ENCODE results near the gene SCD5.

Gene SCD5

DNA sequence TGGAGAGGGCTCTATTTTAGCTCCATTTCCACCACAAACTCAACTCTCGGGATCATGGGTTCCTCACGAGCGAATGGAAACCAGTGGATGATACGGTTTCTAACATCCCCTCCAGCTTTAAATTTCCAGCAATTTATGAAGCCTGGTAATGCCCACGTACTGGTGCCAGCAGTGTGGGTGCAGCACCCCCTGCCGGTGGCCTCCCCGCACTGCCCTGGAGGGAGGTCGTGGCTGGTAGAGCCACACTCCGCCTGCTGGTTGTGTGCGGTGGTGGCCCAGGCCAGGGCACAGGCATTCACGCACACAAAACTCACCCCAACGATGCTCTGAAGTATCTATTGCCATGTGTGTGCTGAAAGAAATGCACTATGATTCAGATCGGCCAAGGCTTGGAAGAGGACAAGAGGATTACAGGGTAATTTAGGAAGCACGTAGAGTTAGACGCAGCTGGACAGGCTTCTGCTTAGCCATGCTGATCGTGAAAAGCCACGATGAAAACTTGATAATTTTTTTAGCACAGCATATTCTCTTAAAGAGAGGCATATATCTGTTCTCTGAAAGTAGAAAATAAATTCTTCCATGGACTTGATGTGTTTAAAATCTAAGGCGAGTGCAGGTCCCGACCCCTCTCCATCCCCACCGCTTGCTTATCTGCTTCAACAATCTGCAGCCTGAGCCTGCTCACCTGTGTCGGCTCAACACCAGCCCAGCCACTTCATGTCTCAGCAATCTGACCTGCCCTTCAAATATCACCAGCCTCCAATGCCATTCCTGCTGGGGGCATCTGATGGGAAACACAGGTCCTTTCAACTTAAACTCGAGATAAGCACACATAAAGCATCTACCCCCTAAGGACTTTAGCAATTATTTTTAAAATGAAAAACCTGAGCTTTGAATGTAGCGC is 59.1 kb downstream of the SCD5 start:
- Histone ChIP-seq H3K4me3 (ENCODE audit: low read length) (no peak overlapping the region), H3K9ac (ENCODE audit: low read depth, low read length) (no peak overlapping the region), H3K27ac (ENCODE audit: low read length) (no peak overlapping the region), H3K4me1 (ENCODE audit: insufficient read depth, low read length) (peaks cover 3% of the 10 kb centered on the region; the same call in 1 of the 2 replicates), H3K27me3 (ENCODE audit: insufficient read depth, low read length) (no peaks in the 10 kb centered on the region), H3K36me3 (ENCODE audit: insufficient read depth, low read depth, low read length) (no peaks in the 10 kb centered on the region), H3K9me3 (ENCODE audit: insufficient read depth, low read depth, low read length) (no peaks in the 10 kb centered on the region)

DNA sequence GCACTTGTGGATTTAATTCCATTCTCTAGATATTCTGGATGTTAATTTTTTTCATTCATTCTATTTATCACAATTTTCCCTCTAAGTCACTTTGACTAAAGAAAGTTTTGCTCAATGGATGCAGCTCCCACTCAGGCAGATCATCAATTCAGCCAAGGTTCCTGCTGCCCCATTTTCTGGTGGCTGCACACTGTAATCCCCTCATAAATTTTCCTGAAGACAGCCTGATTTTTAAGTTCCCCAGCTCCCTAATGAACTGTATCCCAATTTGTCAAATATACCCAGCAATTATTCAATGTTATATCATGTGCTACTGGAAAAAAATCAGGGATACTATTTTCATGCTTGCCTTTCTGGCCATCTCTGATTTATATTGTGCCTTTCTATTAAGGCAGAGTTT is 61.2 kb downstream of the SCD5 start:
- Histone ChIP-seq H3K9me3 (ENCODE audit: insufficient read depth, low read depth, low read length) (no peaks in the 10 kb centered on the region), H3K9ac (ENCODE audit: low read depth, low read length) (no peak overlapping the region), H3K27ac (ENCODE audit: low read length) (no peak overlapping the region), H3K27me3 (ENCODE audit: insufficient read depth, low read length) (no peaks in the 10 kb centered on the region), H3K36me3 (ENCODE audit: insufficient read depth, low read depth, low read length) (no peaks in the 10 kb centered on the region), H3K4me1 (ENCODE audit: insufficient read depth, low read length) (no peaks in the 10 kb centered on the region), H3K4me3 (ENCODE audit: low read length) (no peak overlapping the region)

DNA sequence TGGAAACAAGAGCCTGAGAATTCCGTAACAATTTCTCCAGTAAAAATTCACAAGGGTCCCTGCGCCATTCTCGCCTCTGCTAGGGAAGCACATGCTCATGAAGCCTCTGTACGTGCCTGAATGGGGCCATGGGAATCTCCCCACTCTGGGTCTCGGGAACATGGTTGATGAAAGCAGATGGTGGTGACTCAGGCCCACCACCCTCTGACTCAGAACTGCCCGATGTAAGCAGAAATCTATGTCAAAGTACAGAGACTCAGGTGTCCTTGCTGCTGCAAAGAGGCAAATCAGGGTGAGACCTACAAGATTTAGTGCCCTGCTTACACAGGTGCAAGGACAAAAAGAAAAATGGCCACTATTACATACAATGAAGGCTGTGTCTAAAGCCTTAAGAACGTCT is 65.0 kb downstream of the SCD5 start:
- no peak overlapping the region for H3K9ac ChIP-seq (ENCODE audit: low read depth, low read length)

DNA sequence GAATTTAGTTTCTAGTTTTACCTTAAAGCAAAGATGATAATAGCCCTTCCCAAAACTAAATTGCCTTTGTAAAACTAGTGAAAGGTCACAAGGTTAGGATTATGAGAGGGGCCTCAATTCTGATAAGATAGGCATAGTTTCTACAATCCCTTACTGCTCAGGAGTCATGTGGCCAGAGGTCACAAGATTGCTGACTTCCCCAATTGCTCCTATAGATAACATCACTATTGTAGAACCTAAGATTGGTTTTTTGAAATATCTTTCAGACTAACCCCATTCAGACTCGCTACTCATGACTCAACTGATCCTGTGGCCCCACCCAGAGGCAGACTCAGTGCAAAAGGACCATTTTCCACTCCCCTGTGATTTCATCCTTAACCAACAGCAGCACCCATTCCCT is 70.3 kb downstream of the SCD5 start:
- Histone ChIP-seq H3K9me3 (ENCODE audit: insufficient read depth, low read depth, low read length) (no peaks in the 10 kb centered on the region), H3K27me3 (ENCODE audit: insufficient read depth, low read length) (no peaks in the 10 kb centered on the region), H3K36me3 (ENCODE audit: insufficient read depth, low read depth, low read length) (no peaks in the 10 kb centered on the region), H3K4me3 (ENCODE audit: low read length) (no peak overlapping the region), H3K9ac (ENCODE audit: low read depth, low read length) (no peak overlapping the region), H3K27ac (ENCODE audit: low read length) (no peak overlapping the region), H3K4me1 (ENCODE audit: insufficient read depth, low read length) (no peaks in the 10 kb centered on the region)

More for the DNA sequence above, 65.0 kb downstream of the SCD5 start:
- H3K4me3 ChIP-seq (ENCODE audit: low read length): no peak overlapping the region
- H3K27me3 ChIP-seq (ENCODE audit: insufficient read depth, low read length): no peaks in the 10 kb centered on the region
- no peaks in the 10 kb centered on the region for H3K9me3 ChIP-seq (ENCODE audit: insufficient read depth, low read depth, low read length)
- H3K36me3 ChIP-seq (ENCODE audit: insufficient read depth, low read depth, low read length): no peaks in the 10 kb centered on the region
- H3K27ac ChIP-seq (ENCODE audit: low read length): no peak overlapping the region
- H3K4me1 ChIP-seq (ENCODE audit: insufficient read depth, low read length): no peaks in the 10 kb centered on the region

DNA sequence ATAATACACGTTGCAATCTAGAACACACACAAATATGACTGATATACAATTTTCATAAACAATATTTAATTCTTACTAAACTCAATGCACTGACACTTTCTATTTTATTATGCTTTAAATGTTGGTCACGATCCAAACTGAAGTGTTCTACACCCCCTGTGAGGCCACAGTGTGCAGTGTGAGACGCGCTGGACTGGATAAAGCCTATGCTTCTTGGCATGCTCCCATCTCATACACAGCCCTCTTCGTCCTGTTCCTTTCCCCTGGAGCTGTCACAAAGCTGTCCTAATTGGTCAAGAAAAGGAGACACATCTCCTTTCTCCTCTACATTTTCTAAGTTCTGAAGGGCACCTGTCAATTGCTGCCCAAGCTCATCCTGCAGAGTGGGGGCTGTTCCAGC is 72.0 kb downstream of the SCD5 start:
- Histone ChIP-seq H3K36me3 (ENCODE audit: insufficient read depth, low read depth, low read length) (no peaks in the 10 kb centered on the region), H3K27ac (ENCODE audit: low read length) (no peak overlapping the region), H3K4me1 (ENCODE audit: insufficient read depth, low read length) (no peaks in the 10 kb centered on the region), H3K4me3 (ENCODE audit: low read length) (no peak overlapping the region), H3K9me3 (ENCODE audit: insufficient read depth, low read depth, low read length) (no peaks in the 10 kb centered on the region), H3K27me3 (ENCODE audit: insufficient read depth, low read length) (no peaks in the 10 kb centered on the region), H3K9ac (ENCODE audit: low read depth, low read length) (no peak overlapping the region)

DNA sequence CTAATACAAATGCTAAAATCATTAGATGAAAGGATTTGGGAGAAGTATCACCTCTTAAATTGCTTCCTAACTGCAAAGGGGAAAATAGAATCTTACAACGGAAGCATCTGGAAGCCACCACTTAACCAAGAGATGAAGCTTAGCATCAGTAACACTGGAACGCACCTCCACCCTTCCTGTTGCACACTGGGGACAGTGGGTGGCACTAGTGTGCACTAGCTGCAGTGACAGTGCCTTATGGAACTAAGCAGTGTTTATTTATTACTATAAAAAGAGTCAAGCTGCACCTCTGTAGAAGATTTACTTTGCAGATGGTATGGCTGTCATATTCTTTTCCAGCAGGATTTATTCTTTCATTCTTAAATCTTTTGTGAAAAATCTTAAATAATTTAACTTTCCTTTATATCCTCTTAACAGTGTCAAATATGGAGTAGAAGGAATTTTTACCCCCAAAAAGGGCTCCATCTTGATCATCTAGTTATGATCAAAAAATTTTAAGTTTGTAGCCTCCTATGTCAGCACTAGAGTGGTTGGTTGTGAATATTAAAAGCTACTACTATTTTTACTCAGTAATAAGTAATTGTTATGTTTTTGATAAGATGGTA is 76.7 kb downstream of the SCD5 start:
- no peaks in the 10 kb centered on the region for H3K9me3 ChIP-seq (ENCODE audit: insufficient read depth, low read depth, low read length)
- H3K36me3 ChIP-seq (ENCODE audit: insufficient read depth, low read depth, low read length): no peaks in the 10 kb centered on the region
- no peak overlapping the region for H3K9ac ChIP-seq (ENCODE audit: low read depth, low read length)
- no peak overlapping the region for H3K27ac ChIP-seq (ENCODE audit: low read length)
- no peaks in the 10 kb centered on the region for H3K27me3 ChIP-seq (ENCODE audit: insufficient read depth, low read length)
- H3K4me3 ChIP-seq (ENCODE audit: low read length): no peak overlapping the region
- no peaks in the 10 kb centered on the region for H3K4me1 ChIP-seq (ENCODE audit: insufficient read depth, low read length)

DNA sequence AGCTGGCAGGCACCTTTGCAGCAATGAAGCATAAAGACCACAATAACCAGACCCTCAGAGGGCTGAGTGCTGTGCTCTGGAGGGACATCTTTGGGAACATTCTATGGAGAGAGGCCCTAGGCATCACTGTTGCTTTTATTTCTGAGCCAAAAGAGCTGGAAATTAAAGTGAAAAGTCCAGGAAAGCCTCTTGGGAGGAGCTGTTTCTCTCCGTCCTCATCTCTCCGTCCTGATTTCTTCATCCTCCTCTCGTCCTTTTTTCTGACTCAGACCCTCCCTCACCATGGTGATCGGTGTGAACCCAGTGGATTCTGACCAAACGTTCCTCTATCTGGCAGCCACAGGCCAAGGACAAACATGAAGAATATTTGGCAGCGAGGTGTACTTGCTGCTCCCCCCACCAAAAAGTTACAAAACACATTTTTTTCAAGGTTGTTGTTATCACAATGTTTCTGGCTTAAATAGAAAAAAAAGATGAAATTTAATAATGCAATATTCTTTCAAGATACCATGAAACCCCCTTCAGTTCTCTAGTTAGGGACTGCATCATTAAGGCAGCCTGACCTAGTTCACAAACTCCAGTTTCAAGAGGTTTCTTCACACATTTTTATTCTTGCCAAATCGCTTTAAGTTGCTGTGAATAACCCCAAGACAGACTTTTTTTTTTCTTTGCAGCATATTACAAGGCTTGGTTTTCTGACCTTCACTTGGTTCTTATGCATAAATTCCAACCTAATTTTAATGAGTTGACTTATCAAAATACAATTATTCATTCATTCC is 80.2 kb downstream of the SCD5 start:
- H3K9ac ChIP-seq (ENCODE audit: low read depth, low read length): no peak overlapping the region

DNA sequence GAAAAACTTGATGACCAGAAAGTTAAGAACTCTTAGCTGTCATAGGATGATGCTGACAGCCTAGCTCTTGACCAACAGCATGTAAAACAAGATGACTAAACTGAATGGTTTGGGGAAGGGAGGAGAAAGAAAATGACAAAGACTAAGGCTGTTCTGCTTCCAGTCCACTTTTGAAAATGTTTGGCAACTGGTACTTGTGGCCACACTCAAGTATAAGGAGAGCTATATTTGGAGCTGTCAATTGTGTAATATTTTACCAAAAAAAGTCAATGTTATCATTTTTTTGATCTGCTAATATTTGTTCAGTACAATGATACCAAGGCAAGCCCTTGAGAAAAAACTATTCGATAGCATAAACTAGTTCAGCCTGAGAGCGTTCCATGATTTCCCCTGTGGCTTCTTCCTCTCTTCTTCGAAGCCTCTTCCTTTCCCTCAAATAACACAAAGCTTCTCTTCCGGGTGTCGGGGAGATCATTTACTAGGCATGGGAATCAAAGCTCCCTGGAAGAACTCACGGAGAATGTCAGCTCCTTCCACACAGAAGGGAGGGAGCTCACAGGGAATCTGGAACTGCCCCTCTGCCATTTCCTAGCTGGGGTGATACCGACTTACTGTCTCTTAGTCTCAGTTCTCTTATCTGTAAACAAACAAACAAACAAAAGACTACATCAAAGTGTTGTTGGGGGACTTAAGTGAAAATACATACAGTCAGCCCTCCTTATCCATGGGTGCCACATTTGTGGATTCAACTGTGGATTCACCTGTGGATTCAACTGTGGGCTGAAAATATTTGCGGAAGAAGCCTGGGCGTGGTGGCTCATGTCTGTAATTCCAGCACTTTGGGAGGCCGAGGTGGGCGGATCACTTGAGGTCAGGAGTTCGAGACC is 82.6 kb downstream of the SCD5 start:
- no peak overlapping the region for H3K9ac ChIP-seq (ENCODE audit: low read depth, low read length)
- no peaks in the 10 kb centered on the region for H3K4me1 ChIP-seq (ENCODE audit: insufficient read depth, low read length)
- H3K27ac ChIP-seq (ENCODE audit: low read length): no peak overlapping the region
- no peaks in the 10 kb centered on the region for H3K36me3 ChIP-seq (ENCODE audit: insufficient read depth, low read depth, low read length)
- no peaks in the 10 kb centered on the region for H3K9me3 ChIP-seq (ENCODE audit: insufficient read depth, low read depth, low read length)
- H3K4me3 ChIP-seq (ENCODE audit: low read length): no peak overlapping the region
- H3K27me3 ChIP-seq (ENCODE audit: insufficient read depth, low read length): no peaks in the 10 kb centered on the region; the same call in 1 of the 2 replicates

More for the DNA sequence above, 80.2 kb downstream of the SCD5 start:
- Histone ChIP-seq H3K27me3 (ENCODE audit: insufficient read depth, low read length) (no peaks in the 10 kb centered on the region; the same call in 1 of the 2 replicates), H3K27ac (ENCODE audit: low read length) (no peak overlapping the region), H3K4me1 (ENCODE audit: insufficient read depth, low read length) (no peaks in the 10 kb centered on the region), H3K4me3 (ENCODE audit: low read length) (no peak overlapping the region), H3K36me3 (ENCODE audit: insufficient read depth, low read depth, low read length) (no peaks in the 10 kb centered on the region), H3K9me3 (ENCODE audit: insufficient read depth, low read depth, low read length) (no peaks in the 10 kb centered on the region)

DNA sequence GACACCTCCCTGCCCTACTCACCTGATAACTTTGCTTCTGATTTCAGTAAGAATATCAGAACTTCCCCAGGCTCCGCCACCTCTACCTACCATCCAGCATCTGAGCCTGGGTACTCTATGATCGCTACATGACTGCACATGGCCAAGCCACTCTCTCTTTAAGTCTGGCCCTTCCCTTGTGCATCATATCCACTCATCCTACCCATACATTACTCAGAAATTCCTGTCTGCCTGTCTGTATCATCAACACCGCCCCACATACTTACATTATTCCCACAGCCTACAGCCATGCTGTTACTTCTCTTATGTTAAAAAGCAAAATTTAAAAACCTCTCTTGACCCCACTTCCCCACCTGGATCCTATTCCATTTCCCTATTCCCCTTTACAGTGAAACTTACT is 84.7 kb downstream of the SCD5 start:
- Histone ChIP-seq H3K4me3 (ENCODE audit: low read length) (no peak overlapping the region), H3K27ac (ENCODE audit: low read length) (no peak overlapping the region), H3K27me3 (ENCODE audit: insufficient read depth, low read length) (no peaks in the 10 kb centered on the region; the same call in 1 of the 2 replicates), H3K36me3 (ENCODE audit: insufficient read depth, low read depth, low read length) (no peaks in the 10 kb centered on the region), H3K9ac (ENCODE audit: low read depth, low read length) (no peak overlapping the region), H3K9me3 (ENCODE audit: insufficient read depth, low read depth, low read length) (no peaks in the 10 kb centered on the region), H3K4me1 (ENCODE audit: insufficient read depth, low read length) (peaks cover 5% of the 10 kb centered on the region; the same call in 1 of the 2 replicates)

DNA sequence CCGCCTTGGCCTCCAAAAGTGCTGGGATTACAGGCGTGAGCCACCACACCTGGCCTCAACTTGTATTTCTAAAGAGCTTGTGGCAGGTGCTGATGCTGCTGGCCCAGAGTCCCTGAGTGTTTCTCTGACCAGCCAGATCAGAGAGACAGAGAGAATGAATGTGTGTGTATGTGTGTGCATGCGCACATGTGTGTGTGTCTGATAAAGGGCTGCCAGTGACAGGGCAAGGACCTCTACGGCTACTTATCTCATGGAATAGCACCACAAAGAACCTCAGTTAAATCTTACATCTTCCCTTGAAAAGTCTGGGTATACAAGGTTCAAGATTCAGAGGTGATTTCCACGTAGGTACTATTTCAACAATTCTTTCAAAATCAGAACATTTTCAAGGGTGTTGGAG is 86.0 kb downstream of the SCD5 start:
- no peak overlapping the region for H3K9ac ChIP-seq (ENCODE audit: low read depth, low read length)
- H3K4me3 ChIP-seq (ENCODE audit: low read length): no peak overlapping the region
- no peaks in the 10 kb centered on the region; the same call in 1 of the 2 replicates for H3K27me3 ChIP-seq (ENCODE audit: insufficient read depth, low read length)
- H3K36me3 ChIP-seq (ENCODE audit: insufficient read depth, low read depth, low read length): no peaks in the 10 kb centered on the region
- H3K27ac ChIP-seq (ENCODE audit: low read length): no peak overlapping the region
- H3K9me3 ChIP-seq (ENCODE audit: insufficient read depth, low read depth, low read length): no peaks in the 10 kb centered on the region
- H3K4me1 ChIP-seq (ENCODE audit: insufficient read depth, low read length): peaks cover 5% of the 10 kb centered on the region; the same call in 1 of the 2 replicates

All from iPS-20b (cell line).